DMS153 treated with DMSO at 0.1 percent for 48 hours (cell line): ENCODE results near the gene LRCOL1.

Source experiments
- DNase-seq: peaks from one replicate; lab custom pipeline; 2025; ENCODE audit not compliant: unreplicated experiment; lab: John Stamatoyannopoulos, UW

The LRCOL1 gene

GRCh38 chr12:132620113-132620898 is 9.9 kb upstream of the LRCOL1 start:
- DNase-seq, result no peak

- no peak for DNase-seq
Observed at GRCh38 chr12:132619386-132620112, 9.2 kb upstream of the LRCOL1 start.

DNA sequence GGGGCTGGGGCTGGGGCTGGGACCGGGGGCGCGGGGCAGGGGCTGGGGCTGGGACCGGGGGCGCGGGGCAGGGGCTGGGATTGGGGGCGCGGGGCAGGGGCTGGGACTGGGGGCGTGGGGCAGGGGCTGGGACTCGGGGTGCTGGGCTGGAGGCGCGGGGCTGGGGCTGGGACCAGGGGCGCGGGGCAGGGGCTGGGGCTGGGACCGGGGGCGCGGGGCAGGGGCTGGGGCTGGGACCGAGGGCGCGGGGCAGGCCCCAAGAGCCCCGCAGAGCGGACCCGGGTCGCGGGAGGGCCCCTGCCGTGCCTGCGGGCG is 8.6 kb upstream of the LRCOL1 start:
- no peak for DNase-seq

GRCh38 chr12:132618683-132619043 is 8.3 kb upstream of the LRCOL1 start, which contains the start of gene P2RX2:
Gene P2RX2 (plus strand): TSS chr12:132618776. CDS start chr12:132618817, 41 bp downstream.
- no peak for DNase-seq

DNA sequence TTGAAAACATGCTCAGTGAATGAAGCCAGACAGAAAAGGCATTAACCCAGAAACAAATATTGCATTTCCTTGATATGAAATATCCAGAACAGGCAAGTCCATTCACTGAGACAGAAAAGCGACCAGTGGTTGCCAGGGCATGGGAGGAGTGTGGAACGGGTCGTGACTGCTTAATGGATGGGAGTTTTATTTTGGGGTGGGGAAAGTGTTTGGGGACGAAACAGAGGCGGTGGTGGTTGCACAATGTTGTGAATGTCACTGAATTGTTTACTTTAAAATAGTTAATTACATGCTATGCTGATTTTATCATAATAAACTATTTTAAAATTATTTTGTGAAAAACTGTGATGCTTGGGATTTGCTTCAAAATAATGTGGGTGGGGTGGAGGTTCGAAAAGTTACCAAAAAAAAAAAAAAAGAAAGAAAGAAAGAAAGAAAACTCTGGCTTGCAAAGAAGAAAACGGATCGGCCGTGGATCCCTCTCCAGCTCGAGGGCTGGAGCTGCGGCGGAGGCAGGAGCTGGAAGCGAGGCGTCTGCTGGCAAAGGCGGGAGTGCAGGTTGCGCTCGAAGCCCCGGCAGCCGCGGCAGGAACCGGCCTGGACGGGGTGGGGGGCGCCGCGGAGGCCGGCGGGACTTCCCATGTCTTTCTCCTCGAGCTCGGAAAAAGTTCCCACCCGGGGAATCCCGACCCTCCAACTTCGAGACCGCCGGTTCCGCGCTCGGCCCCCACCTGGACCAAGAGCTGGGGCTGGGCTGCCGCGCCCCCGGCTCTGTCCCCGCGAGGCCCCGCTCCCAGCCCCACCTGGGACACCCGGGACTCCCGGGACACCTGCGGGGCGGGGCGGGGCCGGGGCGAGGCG is 7.7 kb upstream of the LRCOL1 start:
- DNase-seq, result no peak

GRCh38 chr12:132617135-132617701 is 6.8 kb upstream of the LRCOL1 start:
- no peak for DNase-seq

GRCh38 chr12:132615579-132616038 is 5.2 kb upstream of the LRCOL1 start:
- DNase-seq, result no peak

- DNase-seq, result peak; percentile 47
Observed at GRCh38 chr12:132614861-132615578, 4.6 kb upstream of the LRCOL1 start.

GRCh38 chr12:132614029-132614428 is 3.6 kb upstream of the LRCOL1 start:
- no peak for DNase-seq

GRCh38 chr12:132611620-132612019 is 1.2 kb upstream of the LRCOL1 start:
- DNase-seq, result no peak

GRCh38 chr12:132610866-132611602 is 652 bp upstream of the LRCOL1 start:
- no peak for DNase-seq

- DNase-seq, result no peak
Observed at GRCh38 chr12:132608231-132609171, 1.9 kb downstream of the LRCOL1 start.

GRCh38 chr12:132606927-132607326 is 3.5 kb downstream of the LRCOL1 start:
- DNase-seq, result no peak

GRCh38 chr12:132606466-132606865 is 3.9 kb downstream of the LRCOL1 start:
- no peak for DNase-seq

GRCh38 chr12:132605892-132606291 is 4.5 kb downstream of the LRCOL1 start:
- DNase-seq, result no peak

GRCh38 chr12:132604668-132605441 is 5.5 kb downstream of the LRCOL1 start:
- no peak for DNase-seq

- no peak for DNase-seq
Observed at GRCh38 chr12:132604151-132604618, 6.2 kb downstream of the LRCOL1 start.
